PC-3 (cell line): Measurements from ENCODE around the gene ASL. TPM values are rescaled to one million over a fixed set of nuclear protein-coding genes. Genes with fewer than 3 reads are reported as not detected.
"Not testable (repeated sequence)": the region's sequence is repeated elsewhere in the genome, so short reads cannot be mapped to it uniquely, and the experiment has no call there.

Experiments used
- ATAC-seq: fragments of 200-7000 bp; cut with Tn5 transposase; 2 replicates; pipeline ENCODE4 v1.9.1; 2020; ENCODE audit warnings: mild to moderate bottlenecking, moderate library complexity
- BruUV-seq: library from RNA; stranded (reverse); fragments of 400-500 nt; replicated peaks from 2 replicates; lab custom pipeline; 2021; lab: Mats Ljungman, UMichigan
- CTCF ChIA-PET: fragments of 300-600 bp; sonication (Branson Sonifier 250); formaldehyde crosslinking; loops from one replicate; lab custom pipeline; 2022; ENCODE audit warnings: antibody characterized with exemption; lab: Charles Lee
- POLR2A ChIA-PET: fragments of 300-600 bp; sonication (Branson Sonifier 250); formaldehyde crosslinking; loops from one replicate; lab custom pipeline; 2022; ENCODE audit warnings: antibody characterized with exemption; ENCODE audit not compliant: unreplicated experiment; lab: Charles Lee
- DNase-seq: peaks from one replicate; pipeline ENCODE4 v3.0.0-alpha.2; 2015
- H2AFZ ChIP-seq: fragments of 300-600 bp; sonication (generic); 2 replicates; pipeline ENCODE4 v1.6.0; 2016; ENCODE audit warnings: antibody characterized with exemption, low read length
- H3F3A ChIP-seq: fragments of 300-600 bp; sonication (generic); one replicate; pipeline ENCODE4 v1.6.0; 2017; ENCODE audit warnings: antibody characterized with exemption, low read length, control low read depth, mild to moderate bottlenecking; ENCODE audit not compliant: unreplicated experiment
- H3K27ac ChIP-seq: fragments of 300-600 bp; sonication (generic); 2 replicates; pipeline ENCODE4 v1.5.1; 2016; ENCODE audit warnings: mild to moderate bottlenecking, low read length
- H3K27me3 ChIP-seq: fragments of 300-600 bp; sonication (generic); 2 replicates; pipeline ENCODE4 v1.6.1; 2016; ENCODE audit warnings: low read length, mixed read lengths
- H3K36me3 ChIP-seq: fragments of 300-600 bp; sonication (generic); 2 replicates; pipeline ENCODE4 v1.6.1; 2016; ENCODE audit warnings: low read depth, mixed run types, low read length, mixed read lengths
- H3K4me1 ChIP-seq: fragments of 300-600 bp; sonication (generic); 2 replicates; pipeline ENCODE4 v1.5.1; 2016; ENCODE audit warnings: low read length; ENCODE audit not compliant: insufficient read depth
- H3K4me2 ChIP-seq: fragments of 300-600 bp; sonication (generic); 2 replicates; pipeline ENCODE4 v1.6.0; 2016; ENCODE audit warnings: low read length
- H3K4me3 ChIP-seq: fragments of 300-600 bp; sonication (generic); 2 replicates; pipeline ENCODE4 v1.5.1; 2016; ENCODE audit warnings: mild to moderate bottlenecking, low read length, mixed read lengths
- H3K79me2 ChIP-seq: fragments of 300-600 bp; sonication (generic); 2 replicates; pipeline ENCODE4 v1.6.1; 2017; ENCODE audit warnings: low read length, mixed read lengths
- H3K9ac ChIP-seq: fragments of 300-600 bp; sonication (generic); 2 replicates; pipeline ENCODE4 v1.6.0; 2016; ENCODE audit warnings: mild to moderate bottlenecking, low read length
- H3K9me2 ChIP-seq: fragments of 300-600 bp; sonication (generic); replicated peaks from 2 replicates; pipeline ENCODE4 v1.6.1; 2016; ENCODE audit warnings: mixed run types, low read length, mixed read lengths
- H3K9me3 ChIP-seq: fragments of 300-600 bp; sonication (generic); 2 replicates; pipeline ENCODE4 v1.6.1; 2016; ENCODE audit warnings: low read length, mixed read lengths
- H4K20me1 ChIP-seq: fragments of 300-600 bp; sonication (generic); 2 replicates; pipeline ENCODE4 v1.6.1; 2016; ENCODE audit warnings: low read length, mixed read lengths
- CTCF ChIP-seq: fragments of 300-600 bp; sonication (generic); conservative IDR thresholded peaks from 2 replicates; pipeline ENCODE4 v1.5.1; 2017; ENCODE audit warnings: antibody characterized with exemption, low read depth, mild to moderate bottlenecking, low read length
- EZH2 ChIP-seq: fragments of 300-600 bp; sonication (generic); IDR thresholded peaks from one replicate; pipeline ENCODE4 v1.6.1; 2017; ENCODE audit warnings: antibody characterized with exemption, mild to moderate bottlenecking, low read length; ENCODE audit not compliant: unreplicated experiment
- EZH2phosphoT487 ChIP-seq: fragments of 300-600 bp; sonication (generic); IDR thresholded peaks from 2 replicates; pipeline ENCODE4 v1.6.1; 2018; ENCODE audit warnings: mild to moderate bottlenecking, antibody characterized with exemption, low read length, borderline replicate concordance
- intact Hi-C: fragments of 100-400 bp; cut with micrococcal nuclease; formaldehyde crosslinking; loops from 2 replicates; pipeline ENCODE4 v1.9.0; 2023
- total RNA-seq: library from RNA; depleted of rRNA; stranded (reverse); fragments of >200 nt; gene quantifications from 2 replicates; pipeline ENCODE4 v1.2.3, GENCODE V29; 2014

The ASL gene
- total RNA-seq, 1 experiment from 2014 or later: 55.9 TPM

- Histone ChIP-seq H3K4me2 (no peak overlapping the region), H3K27ac (no peak overlapping the region), H3K9me2 (no peaks in the 10 kb centered on the region), H3K4me1 (no peaks in the 10 kb centered on the region), H3K9me3 (no peaks in the 10 kb centered on the region), H3K4me3 (no peak overlapping the region), H4K20me1 (peaks cover 12% of the 10 kb centered on the region), H3K9ac (no peak overlapping the region), H2AFZ (no peak overlapping the region), H3K27me3 (no peaks in the 10 kb centered on the region), H3F3A (no peaks in the 10 kb centered on the region), H3K36me3 (no peaks in the 10 kb centered on the region), H3K79me2 (peaks cover 77% of the 10 kb centered on the region)
- ChIA-PET POLR2A (no interaction called here), CTCF (no interaction called here)
- intact Hi-C loops: no loop called here
- DNase-seq (no peak), ATAC-seq (no peak)
- TF ChIP-seq EZH2phosphoT487 (no peak), CTCF (no peak), EZH2 (no peak)
- no TSS peak for BruUV-seq
These were observed 49.6 kb downstream of the ASL start for GRCh38 chr7:66125052-66125694.

GRCh38 chr7:66125781-66126352 is 50.2 kb downstream of the ASL start:
- BruUV-seq, ATAC-seq, POLR2A ChIA-PET, H3K36me3 ChIP-seq, H3K9ac ChIP-seq, H2AFZ ChIP-seq, H3K9me3 ChIP-seq, H3K9me2 ChIP-seq, H3K27ac ChIP-seq, DNase-seq, H3K4me3 ChIP-seq, H3K4me1 ChIP-seq, H3K27me3 ChIP-seq, H3K4me2 ChIP-seq, H3F3A ChIP-seq, CTCF ChIA-PET, intact Hi-C loops: not testable (repeated sequence)
- Histone ChIP-seq H3K79me2 (peaks cover 70% of the 10 kb centered on the region), H4K20me1 (peaks cover 12% of the 10 kb centered on the region)

GRCh38 chr7:66127172-66127571 is 51.6 kb downstream of the ASL start:
- H3K9me3 ChIP-seq, BruUV-seq, H3K9ac ChIP-seq, H2AFZ ChIP-seq, intact Hi-C loops, H3K4me1 ChIP-seq, H3K27ac ChIP-seq, H3F3A ChIP-seq, H3K9me2 ChIP-seq, H3K4me2 ChIP-seq, ATAC-seq, DNase-seq, H3K4me3 ChIP-seq, CTCF ChIA-PET, H4K20me1 ChIP-seq, H3K27me3 ChIP-seq, POLR2A ChIA-PET: not testable (repeated sequence)
- peaks cover 58% of the 10 kb centered on the region for H3K79me2 ChIP-seq
- peaks cover 12% of the 10 kb centered on the region for H3K36me3 ChIP-seq
